ENCODE measurements around the gene KRT35. TPM values are rescaled to one million over a fixed set of nuclear protein-coding genes. Genes with fewer than 3 reads are reported as not detected.

Gene KRT35
- total RNA-seq, 4 donors from 2014 or later: not detected

GRCh38 chr17:41428591-41429291 is 52.2 kb downstream of the KRT35 start:
- TF ChIP-seq POLR2A (IDR thresholded peaks at IDR 0.05): no peak
- no peak for TF ChIP-seq CTCF (IDR thresholded peaks at IDR 0.05)
- WGBS, 2 donors: 76 to 87% methylated on average over 4 of the region's 4 CpGs
- no peaks in the 10 kb centered on the region for H3K4me1 ChIP-seq

More at GRCh38 chr17:41428591-41429291, 52.2 kb downstream of the KRT35 start:
- intact Hi-C loops (cut with DNase I): no loop called here
- no peak for DNase-seq
- no peaks in the 10 kb centered on the region for H3K27me3 ChIP-seq
- no peaks in the 10 kb centered on the region for H3K9me3 ChIP-seq
- no peak overlapping the region for H3K4me3 ChIP-seq (replicated peaks in 1 of 3)
- no peaks in the 10 kb centered on the region for H3K36me3 ChIP-seq
- no peak overlapping the region for H3K27ac ChIP-seq

Small RNA genes lying within 50 kb of the gene (microRNA-seq; reads per million reads assigned to microRNA genes)
- not detected for gene MIR6510

Small RNA genes lying within 50 kb of the gene (small RNA-seq; reads per million reads assigned to genes)
- gene RNU2-32P: not detected

Other genes starting within 250 kb of the KRT35 start
- not detected for gene KRTAP9-3, start 248.7 kb downstream of the KRT35 start, total RNA-seq
- gene KRTAP9-8, start 243.2 kb downstream of the KRT35 start, total RNA-seq: not detected
- gene KRTAP9-4, start 231.5 kb downstream of the KRT35 start, total RNA-seq: not detected
- not detected for gene KRTAP9-9, start 225.8 kb downstream of the KRT35 start, total RNA-seq
- not detected for gene KRTAP9-6, start 215.8 kb downstream of the KRT35 start, total RNA-seq
- gene KRTAP9-7, start 205.5 kb downstream of the KRT35 start, total RNA-seq: not detected
- not detected for gene KRTAP29-1, start 178.3 kb downstream of the KRT35 start, total RNA-seq
- gene KRTAP16-1, start 171.8 kb downstream of the KRT35 start, total RNA-seq: not detected
- gene KRTAP17-1, start 165.4 kb downstream of the KRT35 start, total RNA-seq: not detected
- gene KRT33A, start 130.3 kb downstream of the KRT35 start, total RNA-seq: not detected
- gene KRT33B, start 111.3 kb downstream of the KRT35 start, total RNA-seq: not detected
- not detected for gene KRT34, start 98.8 kb downstream of the KRT35 start, total RNA-seq
- not detected for gene KRT31, start 83.5 kb downstream of the KRT35 start, total RNA-seq
- gene KRT37, start 56.6 kb downstream of the KRT35 start, total RNA-seq: not detected
- not detected for gene KRT38, start 40.2 kb downstream of the KRT35 start, total RNA-seq
- not detected for gene KRT32, start 13.8 kb downstream of the KRT35 start, total RNA-seq
- not detected for gene KRT36, start 8.8 kb upstream of the KRT35 start, total RNA-seq
- under 1 TPM in 1 of 4 donors, not detected in 3; 0.83 TPM for gene KRT13, start 24.5 kb upstream of the KRT35 start, total RNA-seq
- under 1 TPM in 1 of 4 donors, not detected in 3; 0.93 TPM for gene KRT15, start 37.7 kb upstream of the KRT35 start, total RNA-seq
- gene KRT19, start 47.2 kb upstream of the KRT35 start, total RNA-seq: 10 to 100 TPM; 18.3 to 41.4 (median 28.6) TPM
- not detected for gene KRT9, start 90.9 kb upstream of the KRT35 start, total RNA-seq
- gene KRT14, start 105.7 kb upstream of the KRT35 start, total RNA-seq: 10 to 100 TPM in 1 of 4 donors, under 1 TPM in 1, not detected in 2; 0.22 to 12.4 TPM
- gene KRT16, start 131.6 kb upstream of the KRT35 start, total RNA-seq: 1 to 10 TPM in 2 of 4 donors, not detected in 2; 1.3 to 2.0 TPM
- gene KRT17, start 143.4 kb upstream of the KRT35 start, total RNA-seq: under 1 TPM in 1 of 4 donors, not detected in 3; 0.56 TPM
- gene EIF1, start 207.7 kb upstream of the KRT35 start, total RNA-seq: 100 to 1,000 TPM; 119 to 171 (median 145) TPM
- gene GAST, start 231.2 kb upstream of the KRT35 start, total RNA-seq: not detected